HepG2 (cell line): ENCODE data around the gene GPS2. TPM values are rescaled to one million over a fixed set of nuclear protein-coding genes. Genes with fewer than 3 reads are reported as not detected.

Experiments used
- CTCF ChIP-seq: sonication (generic); formaldehyde crosslinking; IDR thresholded peaks from 2 replicates; pipeline ENCODE4 v1.5.0; 2020; ENCODE audit warnings: mild to moderate bottlenecking, missing genetic modification reagents, moderate library complexity
- DMTF1 ChIP-seq: sonication (generic); formaldehyde crosslinking; IDR thresholded peaks from 2 replicates; pipeline ENCODE4 v1.4.0; 2020; ENCODE audit warnings: mild to moderate bottlenecking, missing genetic modification reagents
- ELF1 ChIP-seq: sonication (generic); formaldehyde crosslinking; IDR thresholded peaks from 2 replicates; pipeline ENCODE4 v1.4.0; 2020; ENCODE audit warnings: missing genetic modification reagents
- GATA4 ChIP-seq: sonication (generic); IDR thresholded peaks from 2 replicates; pipeline ENCODE4 v1.6.1; 2016; ENCODE audit warnings: antibody characterized with exemption, low read depth, borderline replicate concordance
- HOXA7 ChIP-seq: sonication (generic); formaldehyde crosslinking; IDR thresholded peaks from 2 replicates; pipeline ENCODE4 v1.8.1; 2022; ENCODE audit warnings: mild to moderate bottlenecking, missing genetic modification reagents, moderate library complexity
- MEIS1 ChIP-seq: sonication (generic); formaldehyde crosslinking; IDR thresholded peaks from 2 replicates; pipeline ENCODE4 v1.9.0; 2021; ENCODE audit warnings: mild to moderate bottlenecking, missing genetic modification reagents, moderate library complexity, borderline replicate concordance
- RELA ChIP-seq: sonication (generic); formaldehyde crosslinking; IDR thresholded peaks from 2 replicates; pipeline ENCODE4 v1.4.0; 2020; ENCODE audit warnings: missing genetic modification reagents
- REST ChIP-seq, 2 experiments: IDR thresholded peaks; 2 replicates each; pipeline ENCODE4 v1.6.1; 2011 to 2012; ENCODE audit warnings: low read length in 2 of 2, borderline replicate concordance in 1 of 2, low read depth in 1 of 2, mild to moderate bottlenecking in 1 of 2, moderate library complexity in 1 of 2
- SRY ChIP-seq: sonication (generic); formaldehyde crosslinking; IDR thresholded peaks from 2 replicates; pipeline ENCODE4 v1.8.0; 2022; ENCODE audit warnings: mild to moderate bottlenecking, missing genetic modification reagents
- ZBTB2 ChIP-seq: sonication (generic); formaldehyde crosslinking; IDR thresholded peaks from 2 replicates; pipeline ENCODE4 v1.8.0; 2022; ENCODE audit warnings: low read depth, missing genetic modification reagents
- ZFP90 ChIP-seq: sonication (generic); formaldehyde crosslinking; IDR thresholded peaks from 2 replicates; pipeline ENCODE4 v1.8.0; 2022; ENCODE audit warnings: missing genetic modification reagents, mild to moderate bottlenecking, inconsistent platforms, borderline replicate concordance
- ZNF34 ChIP-seq: sonication (generic); formaldehyde crosslinking; IDR thresholded peaks from 2 replicates; pipeline ENCODE4 v1.4.0; 2020; ENCODE audit warnings: mild to moderate bottlenecking, missing genetic modification reagents, borderline replicate concordance
- ZNF414 ChIP-seq: sonication (generic); formaldehyde crosslinking; IDR thresholded peaks from 2 replicates; pipeline ENCODE4 v1.5.0; 2020; ENCODE audit warnings: missing genetic modification reagents
- ZNF451 ChIP-seq: sonication (generic); formaldehyde crosslinking; IDR thresholded peaks from 2 replicates; pipeline ENCODE4 v1.5.0; 2020; ENCODE audit warnings: mild to moderate bottlenecking, missing genetic modification reagents
- ZNF598 ChIP-seq: sonication (generic); formaldehyde crosslinking; IDR thresholded peaks from 2 replicates; pipeline ENCODE4 v1.5.1; 2020; ENCODE audit warnings: mild to moderate bottlenecking, missing genetic modification reagents, borderline replicate concordance
- ZNF672 ChIP-seq: sonication (generic); formaldehyde crosslinking; IDR thresholded peaks from 2 replicates; pipeline ENCODE4 v1.8.1; 2022; ENCODE audit warnings: missing genetic modification reagents
- ZNF816 ChIP-seq: sonication (generic); formaldehyde crosslinking; IDR thresholded peaks from 2 replicates; pipeline ENCODE4 v1.8.0; 2022; ENCODE audit warnings: missing genetic modification reagents, mild to moderate bottlenecking, borderline replicate concordance
- ZNF850 ChIP-seq: sonication (generic); formaldehyde crosslinking; conservative IDR thresholded peaks from 2 replicates; pipeline ENCODE4 v1.9.0; 2021; ENCODE audit warnings: mild to moderate bottlenecking, missing genetic modification reagents
- ZNF879 ChIP-seq: sonication (generic); formaldehyde crosslinking; IDR thresholded peaks from 2 replicates; pipeline ENCODE4 v1.8.1; 2023; ENCODE audit warnings: missing genetic modification reagents
- polyA plus RNA-seq, 8 experiments: library from polyadenylated mRNA; depleted of rRNA in 3 of 8; stranded (reverse) in 7 of 8; unstranded in 1 of 8; fragments of >200 nt; fragmentation: Illumina TruSeq in 4 of 8; extraction: Trizol in 4 of 8; gene quantifications; 2 replicates each; pipeline versions ENCODE4 v1.2.1 to v1.2.3, GENCODE V29; 2011 to 2016; ENCODE audit warnings: low read depth in 4 of 8, missing spikeins in 1 of 8, mixed read lengths in 1 of 8; ENCODE audit not compliant: insufficient read depth in 1 of 8
- total RNA-seq, 5 experiments: library from RNA; depleted of rRNA; stranded (reverse); fragments of >200 nt; fragmentation: Illumina TruSeq; extraction: Trizol; gene quantifications; 2 replicates each; pipeline ENCODE4 v1.2.3, GENCODE V29; 2016; ENCODE audit warnings: low read depth in 1 of 5

Gene GPS2
- total and polyA plus RNA-seq, 2 of the 13 experiments (the other 11 are each of a cell fraction or from before 2014, with no cell fraction given) = 58.0 to 59.4 TPM

GRCh38 chr17:7280519-7281073 lies 34.6 kb downstream of the GPS2 start (continued):
- TF ChIP-seq DMTF1 (CRISPR knock-in tag) (no peak), RELA (CRISPR knock-in tag) (0 out of 2 replicates have a peak, but pooled peaks have one; percentile 35), ZBTB2 (CRISPR knock-in tag) (no peak), ZNF34 (CRISPR knock-in tag) (peak; percentile 9; the same call in 1 of the 2 replicates), ZNF816 (CRISPR knock-in tag) (no peak), MEIS1 (CRISPR knock-in tag) (0 out of 2 replicates have a peak, but pooled peaks have one; percentile 27), SRY (CRISPR knock-in tag) (peak; percentile 69; the same call in 1 of the 2 replicates), CTCF (CRISPR knock-in tag) (peak; percentile 98), ZNF879 (CRISPR knock-in tag) (no peak), ELF1 (CRISPR knock-in tag) (peak; percentile 36; the same call in 1 of the 2 replicates), ZNF414 (CRISPR knock-in tag) (no peak), GATA4 (no peak), ZFP90 (CRISPR knock-in tag) (peak; percentile 41; the same call in 1 of the 2 replicates), ZNF598 (peak; percentile 67; the same call in 1 of the 2 replicates), ZNF451 (CRISPR knock-in tag) (peak; percentile 76; the same call in 1 of the 2 replicates), REST (IDR thresholded peaks at IDR 0.05; ENCODE audit: borderline replicate concordance in 1 of 2, low read depth in 1 of 2, low read length in 2 of 2) (no peak), ZNF850 (CRISPR knock-in tag) (no peak), HOXA7 (CRISPR knock-in tag) (no peak), ZNF672 (CRISPR knock-in tag) (no peak; the same call in 1 of the 2 replicates)
